Natural killer cell (primary cell): ENCODE data around the gene PTPRM. TPM values are rescaled to one million over a fixed set of nuclear protein-coding genes. Genes with fewer than 3 reads are reported as not detected.
A peak's percentile ranks its signal among the peaks of the same experiment; 100 is the strongest.

Experiments
- ATAC-seq, 3 donors: fragments of 150-1000 bp in 2 of 3; fragments of 200-7000 bp in 1 of 3; cut with Tn5 transposase; 1 replicate in 1 of 3; 2 replicates in 2 of 3; pipeline ENCODE4 v1.10.0; 2021; ENCODE audit warnings: mild to moderate bottlenecking in 2 of 3, moderate library complexity in 2 of 3
- DNase-seq, 2 donors: peaks; one replicate each; pipeline versions ENCODE4 v3.0.0 to v3.0.0-alpha.2; 2013 to 2021; ENCODE audit warnings: mixed read lengths in 1 of 2
- H3K27ac ChIP-seq: one replicate; pipeline ENCODE4 v1.5.1; 2013; ENCODE audit warnings: mild to moderate bottlenecking, low read length
- H3K27me3 ChIP-seq: one replicate; pipeline ENCODE4 v1.6.1; 2013; ENCODE audit warnings: low read length; ENCODE audit not compliant: control insufficient read depth, insufficient read depth
- H3K36me3 ChIP-seq: one replicate; pipeline ENCODE4 v1.6.1; 2013; ENCODE audit warnings: low read length; ENCODE audit not compliant: control insufficient read depth, insufficient read depth
- H3K4me1 ChIP-seq: one replicate; pipeline ENCODE4 v1.6.1; 2013; ENCODE audit warnings: low read length; ENCODE audit not compliant: control insufficient read depth, insufficient read depth
- H3K4me3 ChIP-seq: one replicate; pipeline ENCODE4 v1.5.1; 2013; ENCODE audit warnings: low read length
- H3K9me3 ChIP-seq: one replicate; pipeline ENCODE4 v1.6.1; 2013; ENCODE audit warnings: low read length; ENCODE audit not compliant: control insufficient read depth, insufficient read depth
- H3K27ac Mint-ChIP-seq, 2 donors: one replicate each; pipeline ENCODE4 v1.8.0; 2022; ENCODE audit warnings: mild to moderate bottlenecking in 2 of 2, mixed read lengths in 2 of 2, moderate library complexity in 1 of 2
- H3K27me3 Mint-ChIP-seq, 2 donors: one replicate each; pipeline ENCODE4 v1.8.0; 2022; ENCODE audit warnings: low read depth in 2 of 2, mixed read lengths in 2 of 2
- H3K36me3 Mint-ChIP-seq: one replicate; pipeline ENCODE4 v1.8.0; 2022; ENCODE audit warnings: mixed read lengths
- H3K4me1 Mint-ChIP-seq, 2 donors: one replicate each; pipeline ENCODE4 v1.8.0; 2022; ENCODE audit warnings: mixed read lengths in 2 of 2
- H3K4me3 Mint-ChIP-seq: one replicate; pipeline ENCODE4 v1.8.0; 2022; ENCODE audit warnings: mild to moderate bottlenecking, moderate library complexity, mixed read lengths
- H3K9me3 Mint-ChIP-seq, 2 donors: one replicate each; pipeline ENCODE4 v1.8.0; 2022; ENCODE audit warnings: mixed read lengths in 2 of 2
- CTCF ChIP-seq: fragments of 200-600 bp; IDR thresholded peaks from one replicate; pipeline ENCODE4 v1.8.0; 2022; ENCODE audit warnings: antibody characterized with exemption
- WGBS: methylation state at CpG from one replicate; pipeline ENCODE4 v1.1.7; 2013; ENCODE audit warnings: missing lambda C conversion rate; ENCODE audit not compliant: insufficient coverage; 5-methylcytosine and 5-hydroxymethylcytosine counted together
- intact Hi-C: fragments of 100-400 bp; cut with micrococcal nuclease; formaldehyde crosslinking; loops from one replicate; pipeline ENCODE4 v1.14.2; 2022
- total RNA-seq, 4 donors: library from RNA; stranded (reverse); fragments of 120-200 nt in 1 of 4; gene quantifications; one replicate each; pipeline versions ENCODE4 v1.2.3 to v1.2.4, GENCODE V29; 2013 to 2022

The PTPRM gene
- total RNA-seq, 3 donors from 2014 or later (not counting 1 experiment from before 2014, with no cell fraction given): 5.0 to 13.2 (median 12.1) TPM

GRCh38 chr18:8332286-8332685, 765.2 kb downstream of the PTPRM start:
- intact Hi-C loops: no loop called here
- H3K4me1 ChIP-seq: no peaks in the 10 kb centered on the region
- H3K4me3 Mint-ChIP-seq: no peak overlapping the region
- H3K9me3 ChIP-seq: no peaks in the 10 kb centered on the region
- no peaks in the 10 kb centered on the region for H3K36me3 Mint-ChIP-seq
- no peaks in the 10 kb centered on the region for H3K9me3 Mint-ChIP-seq
- no peak for TF ChIP-seq CTCF
- no peak overlapping the region for H3K4me3 ChIP-seq
- WGBS: 97% methylated on average over 4 of the region's 4 CpGs
- ATAC-seq (no peak), DNase-seq (no peak)
- H3K36me3 ChIP-seq: no peaks in the 10 kb centered on the region
- H3K27ac ChIP-seq: no peak overlapping the region
- H3K27me3 ChIP-seq: no peaks in the 10 kb centered on the region
- H3K27me3 Mint-ChIP-seq: no peaks in the 10 kb centered on the region
- H3K4me1 Mint-ChIP-seq: no peaks in the 10 kb centered on the region
- H3K27ac Mint-ChIP-seq: no peak overlapping the region

GRCh38 chr18:8333961-8334360, 766.8 kb downstream of the PTPRM start:
- no peak for DNase-seq
- H3K36me3 ChIP-seq: no peaks in the 10 kb centered on the region
- H3K36me3 Mint-ChIP-seq: no peaks in the 10 kb centered on the region
- H3K27ac Mint-ChIP-seq: no peak overlapping the region
- no peak overlapping the region for H3K27ac ChIP-seq
- 92% methylated on average over 1 of the region's 1 CpG for WGBS
- H3K4me1 Mint-ChIP-seq: no peaks in the 10 kb centered on the region
- ATAC-seq: no peak
- H3K4me1 ChIP-seq: no peaks in the 10 kb centered on the region
- no peak for TF ChIP-seq CTCF
- H3K27me3 ChIP-seq: no peaks in the 10 kb centered on the region
- no peaks in the 10 kb centered on the region for H3K9me3 Mint-ChIP-seq
- no peak overlapping the region for H3K4me3 Mint-ChIP-seq
- no peaks in the 10 kb centered on the region for H3K9me3 ChIP-seq
- H3K4me3 ChIP-seq: no peak overlapping the region
- peaks cover 0 to 2% of the 10 kb centered on the region in 2 donors for H3K27me3 Mint-ChIP-seq
- intact Hi-C loops: no loop called here

- H3K4me3 Mint-ChIP-seq: no peak overlapping the region
- H3K27me3 Mint-ChIP-seq: peaks cover 0 to 5% of the 10 kb centered on the region in 2 donors
- no peaks in the 10 kb centered on the region for H3K4me1 Mint-ChIP-seq
- no peaks in the 10 kb centered on the region for H3K36me3 ChIP-seq
- H3K9me3 ChIP-seq: no peaks in the 10 kb centered on the region
- H3K27me3 ChIP-seq: no peaks in the 10 kb centered on the region
- intact Hi-C loops: no loop called here
- H3K27ac Mint-ChIP-seq: no peak overlapping the region
- ATAC-seq (peak in 1 of 3 donors; percentile 32), DNase-seq (no peak)
- H3K4me3 ChIP-seq: no peak overlapping the region
- H3K36me3 Mint-ChIP-seq: no peaks in the 10 kb centered on the region
- no peak for TF ChIP-seq CTCF
- H3K4me1 ChIP-seq: no peaks in the 10 kb centered on the region
- H3K27ac ChIP-seq: no peak overlapping the region
- H3K9me3 Mint-ChIP-seq: no peaks in the 10 kb centered on the region
- 80% methylated on average over 3 of the region's 3 CpGs for WGBS
Observed at GRCh38 chr18:8337211-8337610, 770.1 kb downstream of the PTPRM start.

- whole genome bisulfite sequencing: 95% methylated on average over 4 of the region's 4 CpGs
- Mint-ChIP-seq H3K4me3 (no peak overlapping the region), H3K4me1 (no peaks in the 10 kb centered on the region), H3K27me3 (peaks cover 0 to 5% of the 10 kb centered on the region in 2 donors), H3K9me3 (no peaks in the 10 kb centered on the region), H3K27ac (no peak overlapping the region), H3K36me3 (no peaks in the 10 kb centered on the region)
- intact Hi-C loops: no loop called here
- no peaks in the 10 kb centered on the region for H3K36me3 ChIP-seq
- ATAC-seq (no peak), DNase-seq (no peak)
- no peaks in the 10 kb centered on the region for H3K9me3 ChIP-seq
- no peaks in the 10 kb centered on the region for H3K4me1 ChIP-seq
- H3K27me3 ChIP-seq: no peaks in the 10 kb centered on the region
- no peak overlapping the region for H3K27ac ChIP-seq
- H3K4me3 ChIP-seq: no peak overlapping the region
- no peak for TF ChIP-seq CTCF
Observed at GRCh38 chr18:8339210-8339609, 772.1 kb downstream of the PTPRM start.
